Hematopoietic multipotent progenitor cell (in vitro differentiated cells): ENCODE results near the gene SFT2D3. TPM values are rescaled to one million over a fixed set of nuclear protein-coding genes. Genes with fewer than 3 reads are reported as not detected.

Experiments used
- DNase-seq, 3 donors: peaks; one replicate each; pipeline ENCODE4 v3.0.0-alpha.2; 2011 to 2015; ENCODE audit warnings: low read depth in 2 of 3, low spot score in 2 of 3
- total RNA-seq: library from RNA; depleted of rRNA; stranded (reverse); fragments of >200 nt; gene quantifications from one replicate; pipeline ENCODE4 v1.2.3, GENCODE V29; 2012

The SFT2D3 gene, protein sequence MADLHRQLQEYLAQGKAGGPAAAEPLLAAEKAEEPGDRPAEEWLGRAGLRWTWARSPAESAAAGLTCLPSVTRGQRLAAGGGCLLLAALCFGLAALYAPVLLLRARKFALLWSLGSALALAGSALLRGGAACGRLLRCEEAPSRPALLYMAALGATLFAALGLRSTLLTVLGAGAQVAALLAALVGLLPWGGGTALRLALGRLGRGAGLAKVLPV
- total RNA-seq: 10.8 TPM

DNA sequence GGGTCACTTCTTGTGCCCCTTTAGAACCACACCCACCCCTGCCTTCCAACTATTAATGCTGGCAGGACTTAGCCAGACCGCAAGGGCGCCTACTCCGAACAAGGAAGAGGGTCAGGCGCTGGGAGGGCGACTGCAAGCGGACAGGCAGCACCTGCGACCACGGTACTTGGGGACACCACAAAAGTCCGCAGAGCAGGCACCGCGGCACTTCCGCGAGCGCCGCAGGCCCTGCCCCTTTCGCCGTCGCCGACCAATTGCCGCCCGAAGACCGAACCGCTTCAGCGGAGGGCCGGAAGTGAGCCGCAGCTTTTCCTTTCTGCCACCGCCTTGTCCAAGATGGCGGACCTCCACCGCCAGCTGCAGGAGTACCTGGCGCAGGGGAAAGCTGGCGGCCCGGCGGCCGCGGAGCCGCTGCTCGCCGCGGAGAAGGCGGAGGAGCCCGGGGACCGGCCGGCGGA lies at the start of gene SFT2D3:
Gene SFT2D3, plus strand, starts transcription at position 305 of the 458 bp plus-strand sequence. Its CDS starts 32 bp downstream, at position 337.
- peak; percentile 81 to 95 (median 94) for DNase-seq

DNA sequence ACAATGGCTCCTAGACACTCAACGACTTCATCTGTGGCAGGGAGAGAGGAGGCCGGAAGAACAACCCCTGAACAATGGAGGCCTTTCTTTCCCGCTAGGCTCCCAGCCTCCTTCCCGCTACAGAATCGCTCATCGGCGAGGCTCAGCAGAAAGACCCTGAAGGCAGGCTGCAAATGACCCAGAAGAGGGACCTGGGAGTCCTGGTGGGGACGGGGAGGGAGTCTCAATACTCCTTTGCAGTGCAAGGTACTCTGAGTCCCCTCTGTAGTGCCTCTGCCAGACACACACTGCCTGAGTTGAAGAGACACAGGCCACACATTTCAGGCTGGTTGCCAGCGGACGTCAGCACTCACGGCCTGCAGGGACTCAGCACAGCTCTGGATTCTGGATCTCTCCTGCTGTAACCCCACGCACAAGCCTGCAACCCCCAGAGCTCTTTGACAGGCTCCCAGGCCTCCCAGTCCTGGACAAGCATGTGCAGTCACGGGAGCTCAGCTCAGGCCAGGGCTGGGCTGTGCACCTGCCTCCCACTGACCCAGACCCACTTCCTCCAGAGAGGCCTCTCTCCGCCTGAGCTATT lies 49.2 kb upstream of the SFT2D3 start:
- DNase-seq: peak in 1 of 3 donors; percentile 52

DNA sequence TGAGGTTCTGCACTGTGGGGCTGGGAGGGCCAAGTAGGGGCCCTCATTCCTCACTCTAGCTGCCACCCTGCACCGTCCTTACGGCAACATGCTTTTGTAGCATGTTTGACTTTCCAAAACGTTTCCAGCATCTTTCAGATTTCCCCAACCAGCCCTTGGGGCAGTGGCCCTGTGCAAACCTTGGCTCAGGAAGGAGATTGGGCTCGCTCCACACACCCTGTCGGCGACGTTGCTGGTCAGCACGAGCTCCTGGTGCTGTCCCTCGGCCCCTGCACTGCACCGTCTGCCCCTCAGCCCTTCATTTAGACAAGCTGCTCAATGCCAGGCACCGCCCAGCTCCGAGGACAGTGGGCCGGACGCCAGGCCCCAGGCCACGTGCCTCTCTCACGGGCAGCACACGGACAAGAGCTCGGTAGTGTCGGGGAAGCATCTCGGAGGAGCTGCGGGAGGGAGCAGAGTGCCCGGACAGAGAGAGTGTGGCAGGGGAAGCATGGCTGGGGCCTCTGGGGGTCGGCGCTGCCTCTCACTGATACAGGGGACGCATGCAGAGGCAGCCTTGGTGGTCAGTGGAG lies 48.4 kb upstream of the SFT2D3 start:
- DNase-seq: no peak

DNA sequence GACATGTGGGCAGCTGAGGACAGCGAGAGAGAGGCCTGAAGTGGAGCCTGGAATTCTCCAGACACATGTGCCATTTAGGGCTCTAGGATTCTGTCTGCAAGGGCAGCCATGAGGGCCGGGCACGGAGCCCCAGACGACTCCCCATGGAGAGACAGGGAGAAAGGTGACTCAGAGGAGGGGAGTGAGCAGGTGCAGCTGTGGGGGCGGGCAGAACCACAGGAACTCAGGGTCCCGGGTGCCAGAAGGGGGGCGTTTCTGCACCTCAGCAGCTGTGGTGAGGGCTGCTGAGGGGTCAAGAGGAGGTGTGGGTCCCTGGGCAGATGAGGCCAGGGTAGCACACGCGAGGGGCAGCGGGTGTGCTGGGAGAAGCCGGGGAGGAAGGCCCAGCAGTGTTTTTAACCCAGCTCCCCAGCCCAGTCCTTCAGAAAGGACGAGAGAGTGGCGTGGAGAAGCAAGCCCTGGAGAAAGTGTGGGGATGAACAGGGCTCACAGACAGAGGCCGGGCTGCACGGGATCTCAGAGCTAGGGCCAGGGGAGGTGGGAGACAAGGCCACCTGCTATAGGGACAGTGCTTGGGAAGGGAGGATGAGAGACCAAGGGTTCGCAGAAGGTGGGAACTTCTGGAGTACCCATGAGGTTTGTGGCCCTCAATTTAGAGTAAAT lies 47.7 kb upstream of the SFT2D3 start:
- no peak for DNase-seq

DNA sequence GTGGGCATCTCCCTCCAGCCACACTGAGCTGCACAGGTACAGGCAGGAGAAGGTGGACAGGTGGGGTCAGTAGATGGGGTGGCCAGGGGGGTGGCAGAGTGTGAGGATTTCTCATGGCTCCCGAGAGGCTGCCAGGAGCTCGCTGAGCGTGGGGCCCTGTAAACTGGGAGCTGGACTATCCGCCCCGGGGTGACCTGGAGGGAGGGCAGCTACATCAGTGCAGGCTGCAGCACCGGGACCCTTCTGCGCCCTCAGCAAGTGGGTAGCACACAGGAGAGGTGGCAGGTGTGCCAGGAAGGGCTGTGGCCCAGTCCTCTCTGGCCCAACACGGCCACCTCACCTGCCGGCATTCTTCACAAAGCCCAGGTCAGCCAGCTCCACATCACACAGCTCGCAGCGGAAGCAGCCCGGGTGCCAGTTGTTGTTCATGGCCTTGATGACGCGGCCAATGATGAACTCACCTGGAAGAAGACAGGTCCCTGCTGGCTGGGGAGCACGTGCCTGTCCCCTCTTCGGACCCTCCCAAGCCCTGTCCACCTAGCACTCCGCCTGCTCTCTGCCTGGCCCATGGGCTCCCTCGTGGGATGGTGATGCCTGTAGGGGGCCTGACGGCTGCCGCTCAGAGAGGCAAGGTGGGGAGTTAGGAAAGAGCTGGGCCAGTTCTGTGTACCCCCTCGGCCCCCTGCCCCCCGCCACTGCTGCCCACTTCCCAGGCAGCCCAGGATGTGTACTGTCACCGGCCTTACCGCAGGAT lies 47.0 kb upstream of the SFT2D3 start:
- DNase-seq: no peak

DNA sequence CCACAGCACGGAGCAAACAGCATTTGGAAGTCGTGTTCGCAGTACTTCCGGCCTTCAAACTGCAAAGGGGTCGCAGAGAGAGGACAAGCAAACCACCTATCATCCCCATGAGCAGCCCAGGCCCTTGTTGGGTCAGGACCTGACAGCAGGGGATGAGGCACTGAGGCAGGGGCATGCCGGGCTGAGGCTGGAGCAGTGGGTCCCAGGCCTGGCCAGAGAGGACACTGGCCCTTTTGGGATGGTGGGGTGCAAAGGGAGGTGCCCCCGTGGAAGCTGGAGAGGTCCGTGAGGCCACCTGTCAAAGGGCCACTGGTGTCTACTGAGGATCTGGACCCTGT lies 46.5 kb upstream of the SFT2D3 start:
- no peak for DNase-seq

DNA sequence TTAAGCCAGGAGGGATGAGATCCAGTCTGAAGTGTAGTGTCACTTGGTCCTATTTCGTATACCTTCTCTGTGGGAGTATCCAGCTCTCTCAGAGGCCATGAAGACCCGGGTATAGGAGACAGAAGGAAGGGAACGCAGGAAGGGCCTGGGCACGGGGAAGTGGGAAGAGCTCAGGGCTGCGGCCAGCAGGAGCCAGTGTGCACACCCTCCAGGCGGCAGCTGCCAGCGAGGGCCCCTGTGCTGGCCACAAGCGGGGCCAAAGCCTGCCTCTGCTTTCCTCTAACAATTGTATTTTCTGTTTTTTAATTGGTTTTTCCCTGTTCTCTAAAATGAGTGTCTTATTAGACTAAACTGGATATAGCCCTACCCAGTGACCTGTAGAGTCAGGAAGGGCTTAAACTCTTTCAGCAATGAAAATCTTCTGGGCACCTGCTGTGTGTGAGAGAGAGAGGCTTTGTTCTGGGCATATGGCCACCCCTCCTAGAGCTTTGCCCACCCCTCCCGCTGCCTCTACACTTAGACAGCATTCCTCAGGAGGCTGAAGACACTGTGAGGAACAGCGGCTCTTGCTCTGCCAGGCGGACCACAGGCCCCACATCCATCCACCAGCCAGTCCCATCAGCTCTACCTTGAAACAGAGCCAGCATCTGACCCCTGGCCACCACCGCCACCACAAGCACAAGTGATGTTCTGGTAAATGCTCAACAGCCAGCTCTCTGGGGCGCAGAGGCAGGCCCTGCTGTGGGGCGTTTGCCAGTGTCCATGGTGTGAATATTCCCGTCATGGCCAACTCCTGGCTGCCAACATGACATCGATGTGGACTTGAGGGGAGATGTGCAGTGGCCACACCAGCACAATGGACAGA lies 45.9 kb upstream of the SFT2D3 start:
- DNase-seq: no peak

DNA sequence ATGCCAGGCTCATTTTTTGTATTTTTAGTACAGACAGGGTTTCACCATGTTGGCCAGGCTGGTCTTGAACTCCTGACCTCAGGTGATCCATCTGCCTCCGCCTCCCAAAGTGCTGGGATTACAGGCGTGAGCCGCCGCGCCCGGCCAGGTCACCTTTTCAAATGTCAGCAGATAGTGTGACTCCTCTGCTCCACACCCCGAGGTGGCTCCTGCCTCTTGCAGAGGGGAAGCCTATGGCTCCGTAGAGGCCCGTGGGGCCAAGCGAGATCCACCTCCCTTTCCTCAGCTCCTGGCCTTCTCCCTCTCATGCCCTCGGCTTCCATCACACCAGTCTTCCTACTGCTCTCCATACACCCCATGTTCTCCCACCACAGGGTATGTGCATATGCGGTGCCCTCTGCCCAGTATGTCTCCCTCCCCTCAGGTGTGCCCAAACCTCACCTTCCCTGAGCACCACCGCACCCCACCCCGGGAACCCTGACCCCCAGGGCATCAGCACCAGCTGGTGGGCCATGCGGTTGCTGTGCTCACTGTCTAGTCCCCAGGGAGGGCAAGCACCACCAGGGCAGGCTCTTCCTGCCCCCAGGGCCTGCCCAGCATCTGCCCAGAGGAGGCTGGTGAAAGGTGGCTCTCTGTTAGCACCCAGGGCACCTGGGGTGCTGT lies 44.6 kb upstream of the SFT2D3 start:
- DNase-seq: no peak

DNA sequence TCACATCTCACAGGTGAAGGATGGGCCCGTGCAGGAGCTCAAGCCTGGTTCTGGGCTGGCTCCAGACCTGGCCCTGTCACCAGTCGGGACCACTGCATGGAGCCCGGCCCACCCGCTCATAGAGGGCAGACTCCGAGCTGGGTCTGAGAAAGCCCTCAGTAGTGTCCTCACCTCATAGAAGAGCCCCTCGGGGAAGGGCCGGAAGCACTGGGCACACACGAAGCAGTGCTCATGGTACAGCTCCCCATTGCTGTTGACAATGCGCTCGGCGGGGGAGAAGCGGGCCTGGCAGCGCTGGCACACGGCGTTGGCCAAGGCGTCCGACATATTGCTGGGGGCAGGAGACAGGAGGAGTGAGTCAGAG lies 44.1 kb upstream of the SFT2D3 start:
- no peak for DNase-seq

DNA sequence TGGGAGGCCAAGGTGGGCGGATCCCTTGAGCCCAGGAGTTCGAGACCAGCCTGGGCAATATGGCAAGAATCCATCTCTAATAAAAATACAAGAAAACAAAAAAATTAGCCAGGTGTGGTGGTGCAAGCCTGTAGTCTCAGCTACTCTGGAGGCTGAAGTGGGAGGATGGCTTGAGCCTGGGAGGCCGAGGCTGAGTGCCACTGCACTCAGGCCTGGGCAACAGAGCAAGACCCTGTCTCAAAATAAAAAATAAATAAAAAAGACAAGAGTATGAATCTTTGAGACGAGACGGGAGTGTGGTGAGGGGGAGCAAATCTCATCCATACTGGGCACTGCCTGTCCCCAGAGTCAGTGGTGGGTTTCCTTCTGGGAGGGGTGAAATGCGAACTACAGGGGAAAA lies 43.2 kb upstream of the SFT2D3 start:
- no peak for DNase-seq

DNA sequence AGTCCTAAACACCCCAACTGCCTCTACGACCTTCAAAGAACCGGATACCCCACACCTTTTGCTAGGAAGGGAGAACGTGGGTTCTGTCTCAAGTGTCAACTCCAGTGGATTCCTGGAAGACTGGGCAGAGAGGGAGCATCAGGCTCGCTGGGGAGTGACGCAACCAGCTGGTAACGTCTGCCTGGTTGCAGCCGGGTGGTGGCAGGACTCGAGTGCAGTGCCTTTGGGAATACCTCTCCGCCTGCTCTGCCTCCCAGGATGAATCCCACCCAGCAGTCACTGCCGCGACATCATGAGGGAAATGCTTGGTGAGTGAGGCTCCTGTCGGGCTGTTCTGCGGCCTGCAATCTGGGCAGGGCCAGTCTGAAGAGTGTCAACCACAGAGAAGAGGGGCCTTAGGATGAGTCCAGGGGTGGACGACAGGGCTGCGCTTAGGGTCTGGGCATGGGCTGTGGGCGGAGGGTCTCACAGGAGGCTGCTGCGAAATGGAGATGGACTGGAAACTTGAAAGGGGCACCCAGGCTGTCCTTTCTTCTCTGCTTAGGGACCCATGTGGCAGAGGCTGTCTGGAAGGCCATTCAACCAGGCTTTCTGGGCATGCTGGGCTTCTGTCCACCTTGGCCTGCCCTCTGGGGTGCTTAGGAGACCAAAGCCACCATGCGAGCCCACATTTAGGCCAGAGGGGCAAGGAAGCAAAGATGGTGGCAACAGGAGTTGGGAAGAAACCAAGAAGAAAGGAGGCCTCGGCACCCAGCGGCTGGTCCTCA lies 42.5 kb upstream of the SFT2D3 start:
- DNase-seq: no peak

DNA sequence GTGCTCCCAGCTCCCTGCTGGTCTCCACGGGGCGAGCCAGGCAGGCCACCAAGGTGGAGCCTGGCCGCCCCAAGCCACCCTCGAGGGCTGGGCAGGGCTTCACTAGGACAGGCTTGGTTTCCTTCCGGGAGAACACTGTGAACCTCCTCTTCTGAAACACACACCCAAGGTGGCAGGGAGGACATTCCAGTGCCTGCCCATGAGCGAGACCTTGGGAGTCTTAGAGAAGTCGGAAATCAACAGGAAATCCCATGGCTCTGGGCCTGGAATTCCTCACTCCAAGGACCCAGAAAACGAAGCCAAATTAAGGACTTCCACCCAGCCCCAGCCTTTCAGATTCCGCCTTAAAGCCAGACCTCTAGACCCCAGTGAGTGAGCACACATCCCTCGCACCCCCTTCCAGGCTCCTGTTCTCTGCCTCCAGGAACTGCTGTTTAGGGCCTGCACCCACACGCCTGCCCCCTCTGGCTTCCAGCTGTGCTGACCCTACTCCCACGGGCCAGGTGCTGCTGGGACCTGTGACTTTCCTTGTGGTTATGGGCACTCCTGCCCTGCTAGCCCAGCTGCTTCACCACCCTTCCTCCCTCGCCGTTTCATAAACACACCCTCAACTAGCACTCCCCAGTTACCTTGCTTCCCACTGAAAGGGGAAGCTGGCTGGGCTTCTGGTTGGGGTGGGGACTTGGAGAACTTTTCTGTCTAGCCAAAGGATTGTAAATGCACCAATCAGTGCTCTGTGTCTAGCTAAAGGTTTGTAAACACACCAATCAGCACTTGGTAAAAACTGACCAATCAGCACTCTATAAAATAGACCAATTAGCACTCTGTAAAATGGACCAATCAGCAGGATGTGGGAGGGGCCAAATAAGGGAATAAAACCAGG lies 41.6 kb upstream of the SFT2D3 start:
- DNase-seq: peak in 1 of 3 donors; percentile 62

DNA sequence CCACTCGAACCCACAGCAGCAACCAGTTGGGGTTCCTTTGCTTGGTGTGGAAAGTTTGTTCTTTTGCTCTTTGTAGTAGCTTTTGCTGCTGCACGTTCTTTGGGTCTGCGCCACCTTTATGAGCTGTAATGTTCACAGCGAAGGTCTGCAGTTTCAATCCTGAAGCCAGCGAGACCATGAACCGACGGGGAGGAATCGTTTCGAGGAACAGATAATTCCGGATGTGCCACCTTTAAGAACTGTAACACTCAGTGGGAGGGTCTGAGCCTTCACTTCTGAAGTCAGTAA lies 41.1 kb upstream of the SFT2D3 start:
- no peak for DNase-seq

DNA sequence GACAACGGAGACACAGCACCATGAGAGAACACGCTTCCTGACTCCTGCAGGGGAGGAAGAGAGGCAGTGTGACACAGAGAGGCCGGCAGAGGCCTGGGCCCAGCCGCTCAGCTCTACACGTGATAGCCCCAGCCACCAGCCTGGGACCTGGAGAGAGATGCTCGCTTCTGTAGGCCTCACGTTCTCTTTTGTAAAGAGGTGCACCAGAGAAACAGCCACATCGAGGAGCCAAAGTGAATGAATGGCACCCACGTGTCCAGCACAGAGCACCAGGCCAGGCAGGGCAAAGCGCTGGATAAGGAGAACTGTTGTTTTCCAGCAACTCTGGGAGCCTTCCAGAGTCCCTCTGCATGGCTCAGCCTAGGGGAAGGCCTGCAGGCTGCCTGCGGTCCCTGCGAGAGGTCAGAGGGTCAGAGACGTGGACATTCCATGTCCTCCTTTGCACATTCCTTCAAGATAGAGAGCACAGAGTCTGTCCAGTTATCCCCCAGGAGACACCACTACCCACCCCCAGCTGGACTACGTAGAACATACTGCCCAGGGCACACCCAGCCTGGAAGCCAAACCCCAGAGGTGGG lies 40.1 kb upstream of the SFT2D3 start:
- DNase-seq: no peak

DNA sequence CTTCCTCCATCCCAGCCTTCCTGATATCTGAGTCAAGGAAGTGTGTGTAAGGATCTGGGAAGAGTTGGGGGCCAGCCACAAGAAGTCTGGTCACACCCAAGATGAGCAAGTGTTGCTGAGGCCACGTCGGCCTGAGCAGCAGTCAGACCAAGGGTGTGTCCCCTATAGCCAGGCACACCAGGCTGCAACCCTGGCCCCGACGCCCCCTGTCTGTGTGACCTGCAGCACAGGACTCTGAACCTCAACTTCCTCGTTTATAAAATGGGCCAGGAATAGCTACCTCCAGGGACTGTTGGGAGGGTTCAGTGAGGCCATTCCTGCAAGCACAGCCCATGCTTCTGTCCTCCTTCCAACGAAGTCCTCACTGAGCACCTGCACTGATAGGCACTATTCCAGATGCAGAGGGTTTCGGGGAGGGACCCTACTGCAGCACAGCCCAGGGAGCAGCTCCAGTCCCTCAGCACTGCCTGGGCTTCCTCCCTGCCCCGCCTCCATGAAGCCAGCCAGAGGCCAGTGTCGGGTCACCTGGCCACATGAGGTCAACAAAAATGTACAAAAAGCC lies 39.3 kb upstream of the SFT2D3 start:
- DNase-seq: no peak

DNA sequence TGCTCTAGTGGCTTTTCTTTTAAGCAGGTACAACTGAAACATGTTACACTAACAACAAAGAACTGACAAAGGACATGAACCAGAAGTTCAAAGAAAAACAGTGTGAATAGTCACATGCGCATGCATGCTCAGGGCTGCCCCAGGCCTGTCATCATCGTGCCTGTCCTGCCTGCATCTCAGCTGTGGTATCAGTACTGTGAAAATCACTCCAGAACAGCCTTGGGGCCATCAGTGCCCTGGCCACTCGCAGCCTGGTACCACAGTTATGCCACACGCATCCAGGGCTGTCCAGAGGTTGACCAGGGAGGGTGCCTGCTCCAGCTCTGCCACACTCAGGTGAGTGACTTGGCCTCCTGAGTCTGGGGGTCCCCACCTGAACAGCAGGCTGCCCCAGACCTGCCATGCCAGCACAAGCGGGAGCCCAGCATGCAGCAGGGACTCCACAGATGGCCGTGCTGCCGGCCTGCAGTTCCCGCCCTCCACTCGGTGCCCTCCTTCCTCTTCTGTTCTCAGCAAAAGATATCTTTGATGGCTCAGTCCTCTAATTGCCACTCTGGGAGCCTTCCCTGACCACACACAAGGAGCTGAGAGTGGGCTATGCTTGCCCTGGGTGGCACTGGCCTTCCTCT lies 38.2 kb upstream of the SFT2D3 start:
- DNase-seq: no peak

DNA sequence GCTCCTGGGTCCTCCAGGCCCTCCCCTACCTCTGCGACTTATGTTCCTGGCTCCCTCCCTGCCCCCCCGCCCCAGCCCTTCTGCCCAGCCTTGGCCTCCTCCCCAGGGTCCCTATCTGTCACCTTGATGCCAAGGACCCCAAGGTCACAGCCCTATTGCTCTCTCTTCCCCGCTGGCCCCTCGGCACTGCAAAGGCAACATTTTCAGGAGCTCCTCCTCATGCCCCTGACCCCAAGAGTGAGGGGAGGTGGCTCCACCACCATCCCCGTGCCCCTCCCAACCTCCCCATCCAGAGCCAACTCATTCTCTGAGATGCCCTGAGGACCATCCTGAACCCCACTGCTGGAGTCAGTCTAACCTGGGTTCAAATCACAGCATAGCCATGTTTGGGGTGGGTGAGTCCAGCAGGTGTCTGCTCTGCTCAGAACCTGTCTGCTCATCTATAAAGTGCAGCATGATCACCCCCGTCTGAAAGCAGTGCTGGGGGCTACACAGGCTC lies 37.7 kb upstream of the SFT2D3 start:
- no peak for DNase-seq
